K562 (cell line): ENCODE measurements around the gene GP1BB. TPM values are rescaled to one million over a fixed set of nuclear protein-coding genes. Genes with fewer than 3 reads are reported as not detected.

Source experiments
- DACH1 ChIP-seq: fragments of 450-650 bp; IDR thresholded peaks from 2 replicates; pipeline ENCODE4 v1.6.1; 2018; ENCODE audit not compliant: partially characterized antibody
- E2F5 ChIP-seq: sonication (generic); formaldehyde crosslinking; IDR thresholded peaks from 2 replicates; pipeline ENCODE4 v1.8.0; 2022; ENCODE audit warnings: mild to moderate bottlenecking, missing genetic modification reagents
- EHMT2 ChIP-seq: fragments of 450-650 bp; IDR thresholded peaks from 2 replicates; pipeline ENCODE4 v1.6.1; 2018; ENCODE audit warnings: antibody characterized with exemption
- ETS1 ChIP-seq: conservative IDR thresholded peaks from 2 replicates; pipeline ENCODE4 v1.6.1; 2011; ENCODE audit warnings: low read depth, mild to moderate bottlenecking, low read length; ENCODE audit not compliant: control insufficient read depth
- EZH2 ChIP-seq: IDR thresholded peaks from 2 replicates; pipeline ENCODE4 v1.6.1; 2012; ENCODE audit warnings: low read depth, mild to moderate bottlenecking, inconsistent platforms, low read length, borderline replicate concordance
- FOS ChIP-seq: IDR thresholded peaks from 3 replicates; pipeline ENCODE4 v1.6.1; 2011; ENCODE audit not compliant: insufficient read length; ENCODE audit errors: extremely low read depth
- FOXK1 ChIP-seq: sonication (generic); formaldehyde crosslinking; IDR thresholded peaks from 2 replicates; pipeline ENCODE4 v1.8.0; 2022; ENCODE audit warnings: missing genetic modification reagents, mild to moderate bottlenecking, borderline replicate concordance
- GATA2 ChIP-seq: sonication (generic); formaldehyde crosslinking; IDR thresholded peaks from 2 replicates; pipeline ENCODE4 v1.4.0; 2020; ENCODE audit warnings: mild to moderate bottlenecking, missing genetic modification reagents
- HDAC3 ChIP-seq: fragments of 450-650 bp; IDR thresholded peaks from 2 replicates; pipeline ENCODE4 v1.6.1; 2018; ENCODE audit warnings: borderline replicate concordance, mild to moderate bottlenecking, moderate library complexity; ENCODE audit not compliant: partially characterized antibody
- HDAC8 ChIP-seq: fragments of 450-650 bp; IDR thresholded peaks from 2 replicates; pipeline ENCODE4 v1.6.1; 2016; ENCODE audit warnings: mild to moderate bottlenecking, missing genetic modification characterization, moderate library complexity, missing compliant biosample characterization
- MAFG ChIP-seq: fragments of 450-650 bp; conservative IDR thresholded peaks from 2 replicates; pipeline ENCODE4 v1.6.1; 2016; ENCODE audit warnings: missing genetic modification characterization, missing compliant biosample characterization
- NCOR1 ChIP-seq: fragments of 450-650 bp; IDR thresholded peaks from 2 replicates; pipeline ENCODE4 v1.6.1; 2016; ENCODE audit warnings: mild to moderate bottlenecking, moderate library complexity
- PHB ChIP-seq: fragments of 250-450 bp; sonication (Bioruptor Pico); IDR thresholded peaks from 2 replicates; pipeline ENCODE4 v1.5.0; 2021
- SREBF2 ChIP-seq: sonication (generic); formaldehyde crosslinking; IDR thresholded peaks from 2 replicates; pipeline ENCODE4 v1.4.0; 2020; ENCODE audit warnings: mild to moderate bottlenecking, missing genetic modification reagents
- ZBTB17 ChIP-seq: fragments of 450-650 bp; formaldehyde crosslinking; IDR thresholded peaks from 2 replicates; pipeline ENCODE4 v1.4.0; 2020; ENCODE audit warnings: mild to moderate bottlenecking
- ZNF140 ChIP-seq: fragments of 250-450 bp; sonication (Bioruptor Pico); IDR thresholded peaks from 2 replicates; pipeline ENCODE4 v1.8.0; 2021; ENCODE audit warnings: moderate library complexity, mild to moderate bottlenecking, inconsistent platforms
- ZNF318 ChIP-seq, 2 experiments: fragments of 450-650 bp; IDR thresholded peaks; 2 replicates each; pipeline ENCODE4 v1.6.1; 2016; ENCODE audit warnings: mild to moderate bottlenecking in 2 of 2, borderline replicate concordance in 1 of 2, low read depth in 1 of 2, moderate library complexity in 1 of 2
- polyA plus RNA-seq, 8 experiments: library from polyadenylated mRNA; depleted of rRNA in 4 of 8; stranded (reverse) in 5 of 8; unstranded in 3 of 8; fragments of >200 nt; fragmentation: Nextera tagmentation in 2 of 8; fragmentation: Illumina TruSeq in 1 of 8; extraction: Ambion mirVana in 2 of 8; extraction: Trizol in 1 of 8; gene quantifications; 2 replicates each; pipeline versions ENCODE4 v1.2.1 to v1.2.3, GENCODE V29; 2011 to 2014; ENCODE audit warnings: inconsistent platforms in 1 of 8, missing spikeins in 1 of 8
- total RNA-seq, 7 experiments: library from RNA; depleted of rRNA in 6 of 7; stranded (reverse); fragments of >200 nt in 6 of 7; fragmentation: Illumina TruSeq in 2 of 7; extraction: Trizol in 2 of 7; gene quantifications; 2 replicates each; pipeline versions ENCODE4 v1.2.1 to v1.2.3, GENCODE V29; 2011 to 2021; ENCODE audit warnings: low replicate concordance in 1 of 7

Gene GP1BB
- total and polyA plus RNA-seq, 9 of the 15 experiments (the other 6 are each of a cell fraction or from before 2014, with no cell fraction given), result 0.69 to 162 (median 2.8) TPM

GRCh38 chr22:19755722-19756287 is 32.5 kb downstream of the GP1BB start (continued):
- TF ChIP-seq ZNF318 (IDR thresholded peaks at IDR 0.05; ENCODE audit: borderline replicate concordance in 1 of 2, low read depth in 1 of 2), result no peak
- TF ChIP-seq PHB (CRISPR knock-in tag), result no peak
- TF ChIP-seq GATA2, result no peak
- no peak for TF ChIP-seq NCOR1
- TF ChIP-seq EHMT2, result no peak
- no peak for TF ChIP-seq ZBTB17
- TF ChIP-seq MAFG (tag), result no peak
- no peak for TF ChIP-seq FOS
- TF ChIP-seq E2F5 (CRISPR knock-in tag), result no peak
- TF ChIP-seq ZNF140 (CRISPR knock-in tag), result no peak
- TF ChIP-seq FOXK1 (CRISPR knock-in tag), result no peak
- TF ChIP-seq EZH2, result 0 out of 2 replicates have a peak, but pooled peaks have one; percentile 92
- no peak for TF ChIP-seq HDAC8 (tag)
- TF ChIP-seq ETS1, result peak; percentile 30; the same call in 1 of the 2 replicates
- TF ChIP-seq DACH1, result no peak
- no peak for TF ChIP-seq SREBF2 (CRISPR knock-in tag)
- no peak for TF ChIP-seq HDAC3
